Stimulated activated CD4-positive, alpha-beta T cell treated with anti-CD3 and anti-CD28 coated beads, Interleukin-4, amount 100 ng/mL, for 48 hours (primary cell): ENCODE measurements around the gene TTR.

ENCODE experiments used
- DNase-seq, 2 donors: peaks; one replicate each; pipeline ENCODE4 v3.0.0-alpha.2; 2020; ENCODE audit warnings: low read depth in 2 of 2

Gene TTR

DNA sequence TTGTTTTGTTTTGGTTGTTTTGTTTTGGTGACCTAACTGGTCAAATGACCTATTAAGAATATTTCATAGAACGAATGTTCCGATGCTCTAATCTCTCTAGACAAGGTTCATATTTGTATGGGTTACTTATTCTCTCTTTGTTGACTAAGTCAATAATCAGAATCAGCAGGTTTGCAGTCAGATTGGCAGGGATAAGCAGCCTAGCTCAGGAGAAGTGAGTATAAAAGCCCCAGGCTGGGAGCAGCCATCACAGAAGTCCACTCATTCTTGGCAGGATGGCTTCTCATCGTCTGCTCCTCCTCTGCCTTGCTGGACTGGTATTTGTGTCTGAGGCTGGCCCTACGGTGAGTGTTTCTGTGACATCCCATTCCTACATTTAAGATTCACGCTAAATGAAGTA, at the start of gene TTR:
Gene TTR, plus strand, starts transcription at position 250 of the 400 bp plus-strand sequence. Its CDS starts 26 bp downstream, at position 276.
- no peak for DNase-seq

DNA sequence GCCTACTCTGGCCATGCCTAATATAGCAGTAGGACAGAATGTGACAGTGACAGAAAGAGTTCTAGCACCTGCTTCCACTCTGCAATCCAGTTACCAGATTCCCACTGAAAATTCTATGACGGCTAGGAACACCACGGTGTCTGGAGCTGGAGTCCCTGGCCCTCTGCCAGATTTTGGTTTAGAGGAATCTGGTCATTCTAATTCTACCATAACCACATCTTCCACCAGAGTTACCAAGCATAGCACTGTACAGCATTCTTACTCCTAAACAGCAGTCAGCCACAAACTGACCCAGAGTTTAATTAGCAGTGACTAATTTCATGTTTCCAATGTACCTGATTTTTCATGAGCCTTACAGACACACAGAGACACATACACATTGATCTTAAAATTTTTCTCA, 45.2 kb upstream of the TTR start:
- no peak for DNase-seq

DNA sequence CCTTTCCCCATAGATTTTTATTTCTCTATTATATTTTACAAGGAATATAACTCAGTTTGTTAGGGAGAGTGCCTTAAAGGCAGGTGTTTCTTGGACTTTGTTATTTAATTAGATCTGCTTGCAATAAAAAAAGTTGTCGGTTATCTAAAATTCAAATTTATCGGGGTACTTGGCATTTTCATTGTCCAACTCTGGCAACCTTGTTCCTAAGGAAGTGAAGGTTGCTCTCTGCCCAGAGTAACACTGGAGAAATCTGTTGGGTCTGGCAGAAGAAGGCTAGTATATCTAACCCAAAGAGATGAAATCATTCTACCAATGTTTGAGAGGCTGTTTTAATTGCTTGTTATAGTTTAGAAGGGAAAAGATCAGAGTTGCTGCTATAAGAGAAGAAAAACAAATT, 42.8 kb upstream of the TTR start:
- DNase-seq, result no peak

DNA sequence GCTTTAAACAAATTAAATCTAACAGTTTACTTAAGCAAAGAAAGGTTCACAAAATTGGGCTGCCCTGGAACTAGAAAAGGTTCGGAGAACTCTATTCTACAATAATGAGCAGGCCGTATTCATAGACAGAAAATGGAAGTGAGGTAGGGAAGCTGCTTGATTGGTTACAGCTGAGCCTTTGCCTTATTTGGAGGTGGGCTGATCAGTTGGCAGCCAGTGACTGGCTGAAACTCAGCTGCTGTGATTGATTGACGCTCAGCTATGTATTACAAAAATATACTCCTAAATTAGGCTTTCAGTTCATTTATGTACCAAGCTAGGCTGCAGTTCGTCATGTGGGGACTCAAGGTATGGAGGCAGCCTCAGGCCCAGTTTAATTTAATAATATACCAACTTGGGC, 42.3 kb upstream of the TTR start:
- DNase-seq, result no peak

DNA sequence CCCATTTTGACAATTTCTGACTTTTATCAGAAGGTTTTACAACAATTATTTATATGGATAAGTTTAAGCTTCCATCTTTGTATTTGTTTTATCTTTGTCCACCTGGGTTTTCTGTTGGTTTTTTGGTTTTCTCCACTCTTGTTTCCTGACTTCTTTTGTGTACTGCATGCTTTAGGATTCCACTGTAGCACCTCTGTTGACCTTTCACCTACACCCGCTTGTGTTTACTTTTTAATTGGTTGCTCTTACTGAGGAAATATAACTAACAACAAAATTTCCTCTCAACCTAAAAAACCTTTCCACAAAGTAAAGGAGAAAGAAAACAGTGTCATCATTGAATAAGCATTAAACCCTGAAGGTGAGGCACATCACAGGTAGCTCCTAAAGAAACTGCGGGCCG, 39.8 kb upstream of the TTR start:
- no peak for DNase-seq

DNA sequence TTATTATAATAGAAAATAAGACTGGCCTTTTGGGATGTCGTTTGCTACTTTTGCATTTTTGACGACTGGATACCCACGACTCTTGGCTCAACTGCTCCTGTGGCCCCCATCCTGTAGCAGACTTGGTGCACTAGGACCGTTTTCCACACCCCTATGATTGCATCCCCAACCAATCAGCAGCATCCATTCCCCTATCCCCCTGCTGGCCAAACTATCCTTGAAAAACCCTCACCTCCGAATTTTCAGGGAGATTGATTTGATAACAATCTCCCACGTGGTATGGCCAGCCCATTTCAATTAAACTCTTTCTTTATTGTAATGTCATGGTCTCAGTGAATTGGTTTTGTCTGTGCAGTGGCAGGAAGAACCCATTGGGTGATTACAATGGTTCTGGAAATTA, 37.9 kb upstream of the TTR start:
- no peak for DNase-seq

DNA sequence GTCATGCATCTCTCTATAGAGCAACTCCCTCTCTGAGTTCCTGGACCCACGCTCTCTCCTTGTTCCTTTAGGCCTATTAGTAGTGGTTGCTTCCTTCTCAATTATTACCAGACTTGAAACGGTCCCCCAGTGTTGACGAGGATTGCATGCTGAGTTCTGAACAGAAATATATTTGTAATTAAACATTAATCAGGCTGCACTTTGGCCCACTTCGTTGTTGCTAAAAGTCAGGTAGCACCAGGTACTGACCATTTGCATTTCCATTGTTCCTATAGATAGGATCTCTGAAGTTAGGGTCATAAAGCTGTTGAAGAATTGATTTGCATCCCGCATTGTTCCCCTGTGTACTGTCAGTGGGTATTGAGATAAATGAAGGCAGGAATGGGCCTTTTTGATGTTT, 36.9 kb upstream of the TTR start:
- no peak for DNase-seq

DNA sequence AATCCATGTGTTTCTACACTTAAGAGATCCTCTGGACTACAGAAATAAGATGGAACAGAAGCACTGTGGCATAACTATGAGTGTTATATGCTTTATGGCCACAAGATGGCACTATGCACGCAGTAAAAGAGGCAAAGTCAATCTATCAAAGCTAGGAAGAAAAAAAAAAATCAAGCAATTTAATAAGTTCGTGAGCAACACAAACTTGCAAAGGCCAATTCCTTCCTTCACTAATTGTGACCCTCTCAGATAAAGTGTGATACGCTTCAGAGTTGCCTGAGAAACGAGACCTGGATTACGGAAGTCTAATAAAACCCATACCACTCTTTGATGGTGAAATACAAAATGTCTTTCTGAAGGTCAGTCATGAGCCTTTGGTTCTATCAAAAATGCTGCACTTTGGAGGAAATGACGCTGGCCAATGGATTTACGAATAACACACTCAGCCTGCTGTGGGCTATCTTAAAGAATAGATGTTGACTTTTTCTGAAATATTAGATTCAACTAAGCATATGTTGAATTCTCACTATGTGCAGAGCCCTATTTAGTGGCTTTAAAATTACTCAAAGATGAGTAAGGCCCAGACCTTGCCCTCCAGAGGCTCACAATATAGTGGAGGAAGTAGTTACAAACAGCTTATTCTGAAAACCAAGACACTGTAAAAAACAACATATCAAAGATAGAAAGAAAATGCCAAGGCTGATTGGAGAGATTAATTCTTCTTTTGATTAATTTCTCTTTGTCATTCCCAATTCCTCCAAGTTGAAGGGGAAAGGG, 35.5 kb upstream of the TTR start:
- DNase-seq, result peak in 1 of 2 donors; percentile 11

DNA sequence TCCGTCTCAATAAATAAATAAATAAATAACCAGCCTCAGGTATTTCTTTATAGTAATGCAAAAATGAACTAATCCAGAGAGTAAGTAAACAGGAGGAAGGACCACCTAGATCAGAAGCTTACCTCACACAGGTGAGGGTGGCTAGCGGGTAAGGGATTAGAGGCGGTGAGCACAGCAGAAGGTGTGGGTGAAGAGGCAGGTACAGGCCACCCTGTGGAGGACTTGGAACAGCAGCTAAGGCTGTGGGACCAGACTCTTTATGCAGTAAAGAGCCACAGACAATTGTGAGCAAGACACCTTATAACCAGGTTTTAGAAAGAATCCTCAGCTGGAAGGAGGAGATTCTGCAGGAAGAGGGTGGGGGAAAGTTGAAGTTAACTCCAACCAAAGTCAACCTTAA, 34.2 kb upstream of the TTR start:
- DNase-seq, result no peak

DNA sequence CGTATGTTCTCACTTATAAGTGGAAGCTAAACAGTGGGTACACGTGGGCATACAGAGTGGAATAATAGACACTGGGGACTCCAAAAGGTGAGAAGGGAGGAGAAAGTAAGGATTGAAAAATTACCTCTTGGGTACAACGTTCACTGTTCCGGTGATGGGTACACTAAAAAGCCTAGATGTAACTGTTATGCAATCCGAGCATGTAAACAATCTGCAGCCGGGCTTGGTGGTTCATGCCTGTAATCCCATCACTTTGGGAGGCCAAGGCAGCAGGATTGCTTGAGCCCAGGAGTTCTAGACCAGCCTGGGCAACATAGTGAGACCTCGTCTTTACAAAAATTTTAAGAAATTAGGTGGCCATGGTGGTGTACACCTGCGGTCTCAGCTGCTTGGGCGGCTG, 33.1 kb upstream of the TTR start:
- DNase-seq, result no peak

DNA sequence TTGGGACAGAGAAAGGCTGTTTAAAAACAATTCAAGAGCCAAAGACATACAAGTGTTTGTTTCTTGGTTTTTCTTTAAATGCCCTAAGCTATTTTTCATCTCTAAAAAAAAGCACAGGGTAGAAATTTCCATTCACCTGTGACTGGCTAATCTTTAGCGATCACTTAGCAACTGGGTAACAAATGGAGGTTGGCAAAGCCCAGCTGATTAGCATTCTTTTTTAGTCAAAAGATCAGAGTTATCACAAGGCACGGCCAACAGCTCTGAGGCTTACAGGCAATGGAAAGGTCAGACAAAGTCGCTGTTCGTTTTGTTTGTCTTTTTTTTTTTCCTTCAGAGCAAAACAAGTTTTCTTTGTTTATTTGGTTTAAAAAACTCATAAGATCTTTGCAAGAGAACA, 29.0 kb upstream of the TTR start:
- no peak for DNase-seq

DNA sequence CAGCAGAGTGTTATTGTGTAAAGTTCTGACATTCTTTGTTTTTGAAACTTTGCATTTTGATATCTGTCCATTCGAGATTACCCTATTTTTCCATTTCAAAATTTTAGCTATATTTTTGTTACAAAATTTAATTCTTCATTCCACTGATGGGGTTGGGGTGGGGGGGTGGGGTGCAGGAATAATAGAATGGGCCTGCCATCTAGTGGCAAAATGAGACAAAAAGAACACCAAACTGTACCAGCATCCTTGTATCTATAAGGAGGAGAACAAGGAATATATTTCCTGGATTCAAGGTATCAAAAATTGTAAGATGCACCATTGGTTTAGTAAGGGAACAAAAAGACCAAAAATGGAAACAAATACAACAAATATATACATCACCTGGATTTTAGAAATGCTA, 27.9 kb upstream of the TTR start:
- no peak for DNase-seq

DNA sequence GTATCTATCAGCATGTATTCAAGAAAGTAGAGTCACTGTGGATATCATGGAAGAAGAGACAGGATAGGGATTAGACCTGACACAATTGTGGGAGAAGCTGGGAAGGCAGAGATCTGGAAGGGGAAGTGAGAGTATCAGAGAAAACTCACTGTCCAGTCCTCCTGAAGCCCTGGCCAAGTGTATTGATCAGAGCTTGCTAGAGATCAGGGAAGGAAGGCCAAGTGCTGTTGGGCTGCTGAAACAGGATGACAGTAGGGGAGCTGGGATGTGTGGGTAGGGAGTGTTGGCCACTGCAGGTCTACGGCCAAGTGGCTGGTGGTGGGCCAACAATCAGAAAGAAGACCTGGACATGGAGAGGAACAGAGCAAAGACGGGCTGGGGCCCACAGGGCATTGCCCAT, 26.3 kb upstream of the TTR start:
- no peak for DNase-seq

DNA sequence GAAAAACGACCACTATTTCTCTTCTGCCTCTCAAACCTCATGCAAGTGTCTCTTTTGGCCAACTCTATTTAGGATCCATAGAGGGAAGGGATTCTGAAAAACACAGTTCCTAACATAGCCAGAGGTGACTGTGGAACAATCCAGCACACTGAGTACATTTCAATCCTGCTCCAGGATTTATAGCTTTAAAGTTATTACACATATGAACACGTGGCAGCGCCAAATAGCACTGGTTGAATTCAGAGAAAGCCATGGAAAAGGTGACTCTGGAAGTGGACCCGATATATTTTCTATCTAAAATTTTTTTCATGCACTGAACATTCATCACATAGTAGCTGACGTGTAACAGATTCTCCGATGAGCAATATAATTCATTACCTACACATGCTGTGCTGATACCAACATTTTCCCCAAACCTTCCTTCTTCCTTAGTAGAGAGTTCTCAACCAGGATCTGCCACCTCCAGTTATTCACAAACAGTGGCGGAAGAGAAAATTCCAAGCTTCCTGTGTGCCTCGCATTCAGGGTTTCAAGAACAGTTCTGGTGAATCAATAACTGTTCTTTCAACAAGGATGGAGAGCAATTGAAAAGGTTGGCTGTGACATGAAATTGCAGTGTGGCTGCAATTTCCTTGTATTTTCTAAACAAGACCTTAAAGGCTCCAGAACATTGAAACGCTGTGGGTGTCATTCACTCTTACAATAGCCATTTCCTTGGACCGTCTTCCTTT, 25.7 kb upstream of the TTR start:
- DNase-seq, result no peak

DNA sequence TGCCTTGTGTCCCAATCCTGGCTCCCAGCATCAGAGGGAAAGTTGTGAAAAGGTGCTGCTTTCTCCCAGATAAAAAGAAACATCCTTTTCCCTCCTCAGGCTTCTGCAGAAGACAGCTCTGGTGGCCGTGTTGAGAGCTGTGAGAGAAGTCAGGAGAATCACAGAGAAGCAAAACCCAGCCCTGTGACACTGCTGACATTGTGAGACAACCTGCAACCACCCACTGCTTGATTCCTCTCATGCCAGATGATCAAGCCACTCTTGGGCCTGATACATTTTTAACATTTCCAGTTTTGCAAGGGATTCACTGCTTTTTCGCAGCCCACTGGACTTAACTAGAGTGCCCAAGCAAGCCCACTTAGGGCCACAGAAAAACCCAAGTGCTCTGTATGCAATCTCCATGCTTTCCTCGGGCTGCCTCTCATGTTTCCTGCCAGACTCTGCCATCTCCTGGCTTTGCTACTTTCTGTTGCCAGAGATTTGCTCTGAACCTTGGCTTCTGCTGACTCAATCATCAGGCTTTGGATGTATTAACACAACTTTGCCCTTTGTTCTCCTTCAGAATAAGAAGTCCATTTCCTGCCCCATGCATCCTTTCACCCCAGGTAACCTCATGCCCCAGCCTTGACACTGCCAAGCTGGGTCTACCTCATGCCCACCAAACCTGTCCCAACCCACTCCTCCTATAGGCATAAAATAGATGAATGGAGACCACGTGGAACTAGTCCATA, 24.9 kb upstream of the TTR start:
- DNase-seq, result no peak

DNA sequence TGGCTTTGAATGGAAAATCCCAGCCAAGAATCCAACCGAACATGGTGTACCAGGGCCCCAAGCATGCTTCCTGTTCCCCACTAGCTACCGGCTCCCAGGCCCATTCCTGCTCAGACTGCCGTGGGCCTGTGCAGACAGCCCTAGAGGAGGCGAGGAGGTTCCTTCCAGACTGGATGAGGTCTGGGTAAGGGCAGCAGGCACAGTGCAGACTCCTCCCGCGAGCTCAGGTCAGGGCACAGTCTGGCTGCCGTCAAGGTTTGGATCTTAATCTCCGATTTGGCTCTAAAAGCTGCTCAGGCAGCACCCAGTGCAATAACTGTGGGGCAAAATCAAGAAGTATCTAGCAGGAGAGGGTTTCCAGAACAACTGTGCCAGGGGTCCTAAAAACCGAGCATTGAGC, 19.3 kb upstream of the TTR start:
- no peak for DNase-seq

DNA sequence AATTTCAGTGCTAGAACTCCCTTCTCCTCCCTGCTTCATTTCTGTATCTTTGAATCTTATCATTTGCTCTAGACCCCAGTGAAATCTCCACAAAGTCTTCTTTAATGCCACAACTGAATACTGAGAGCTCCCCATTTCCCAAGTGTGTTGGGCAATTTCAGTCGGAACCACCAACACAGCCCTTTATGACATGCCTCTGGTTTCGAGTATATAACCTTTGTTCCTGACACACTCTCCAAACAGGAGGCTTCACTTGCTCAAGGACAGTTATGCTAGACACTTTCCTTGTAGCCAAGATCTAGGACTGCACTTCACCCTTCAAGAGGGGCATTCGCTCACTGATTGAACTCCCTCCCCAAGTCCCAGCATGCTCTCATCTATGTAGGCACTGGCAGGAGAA, 18.6 kb upstream of the TTR start:
- DNase-seq, result no peak

DNA sequence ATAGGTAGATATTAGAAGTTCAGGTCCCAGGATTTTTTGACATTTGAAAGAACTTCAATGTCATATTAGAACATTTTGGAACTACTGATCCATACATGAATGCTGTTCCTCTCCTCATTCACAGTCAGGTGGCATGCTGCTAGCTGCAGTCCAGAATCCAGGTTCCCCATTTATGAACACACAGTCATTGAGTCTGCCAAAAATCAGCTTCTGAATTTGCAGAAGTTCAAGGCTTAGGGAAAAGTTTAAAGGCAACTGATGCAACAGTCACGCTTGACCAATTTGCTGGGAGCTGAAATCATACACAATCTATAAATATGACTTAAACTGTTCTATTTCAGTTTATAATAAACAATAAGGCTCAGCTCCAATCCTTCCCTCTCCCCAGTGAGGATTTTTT, 17.3 kb upstream of the TTR start:
- no peak for DNase-seq

DNA sequence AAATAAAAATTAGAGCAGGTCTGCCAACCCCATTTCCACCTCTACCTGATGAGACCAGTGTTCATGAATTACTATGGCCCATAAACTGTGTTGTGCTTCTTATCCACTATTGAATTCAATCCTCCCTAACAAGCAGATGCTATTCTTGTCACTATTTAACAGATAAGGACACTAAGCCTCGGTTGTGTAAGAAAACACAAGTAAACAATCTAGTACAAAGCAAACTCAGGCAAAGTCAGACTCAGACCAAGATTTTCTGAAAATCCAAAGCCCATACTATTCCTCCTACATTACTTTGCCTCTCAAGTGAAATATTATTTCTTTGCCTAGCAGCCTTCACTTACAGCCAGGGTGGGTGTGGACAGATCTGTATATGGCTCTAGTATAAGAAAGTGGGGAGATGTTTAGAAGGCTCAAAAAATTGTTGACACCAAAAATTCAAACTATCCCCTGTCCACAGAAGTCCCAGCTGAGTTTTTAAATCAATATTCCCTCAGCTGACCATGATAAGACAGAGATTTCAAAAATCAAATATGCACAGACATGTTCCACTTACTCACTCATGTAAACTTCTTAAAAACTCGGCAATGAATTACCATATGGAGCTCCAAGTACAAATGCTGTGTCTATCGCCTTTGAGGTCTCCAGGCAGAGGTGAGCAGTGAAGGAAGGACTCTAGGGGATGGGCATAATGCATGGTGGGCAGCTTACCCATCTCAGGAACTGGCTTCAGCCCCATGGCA, 16.0 kb upstream of the TTR start:
- DNase-seq, result no peak

DNA sequence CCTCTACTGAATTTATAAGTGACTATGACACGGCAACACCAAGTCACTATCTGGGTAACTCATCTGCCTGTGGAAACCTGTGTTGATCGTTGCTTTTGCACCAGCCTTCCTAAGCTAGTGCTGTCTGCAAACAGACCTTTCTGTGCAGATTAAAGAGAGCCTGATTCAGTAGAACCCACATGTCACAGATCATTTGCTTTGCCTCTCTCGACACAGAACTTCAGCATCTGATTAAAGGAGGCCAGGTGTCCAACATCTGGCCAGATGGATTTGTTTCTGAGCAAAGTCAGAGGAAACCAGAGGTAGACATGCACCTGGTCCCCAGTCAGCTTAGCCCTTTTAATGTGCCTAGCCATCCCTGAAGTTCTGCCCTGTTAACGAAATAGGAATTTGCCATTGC, 15.0 kb upstream of the TTR start:
- no peak for DNase-seq

DNA sequence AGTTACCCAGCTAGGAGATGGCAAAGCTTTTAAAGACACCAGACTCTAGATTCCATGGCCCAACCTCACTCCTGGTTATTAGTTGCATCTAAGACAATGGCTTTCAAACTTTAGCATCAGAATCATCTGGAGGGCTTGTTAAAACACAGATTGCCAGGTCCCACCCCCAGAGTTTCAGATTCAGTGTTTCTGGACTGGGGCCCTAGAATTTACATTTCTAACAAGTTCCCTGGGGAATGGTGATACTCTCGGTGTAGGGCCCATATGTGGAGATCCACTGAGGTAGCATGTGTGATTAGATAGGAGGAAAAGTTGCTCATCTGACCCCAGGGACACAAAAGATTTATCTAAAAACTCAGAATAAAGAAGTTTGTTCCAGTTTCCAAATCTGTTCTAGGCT, 14.5 kb upstream of the TTR start:
- DNase-seq, result no peak

DNA sequence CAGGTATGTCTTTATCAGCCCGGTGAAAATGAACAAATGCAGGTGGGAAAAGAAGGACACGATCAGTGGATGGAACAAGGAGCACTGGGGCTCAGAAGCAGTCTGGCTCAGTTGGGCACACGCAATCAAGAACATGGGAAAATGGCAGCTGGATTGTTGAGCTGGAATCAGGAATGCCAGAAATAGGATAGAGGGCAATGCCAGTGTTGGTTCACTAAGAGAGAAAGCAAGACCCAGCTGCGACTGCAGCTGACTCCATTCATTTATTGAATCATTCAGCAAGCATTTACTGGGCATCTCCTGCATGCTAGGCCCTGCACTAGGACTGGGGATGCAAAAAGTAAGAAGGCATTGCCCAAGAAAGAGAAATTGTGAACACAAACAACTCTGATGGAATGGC, 13.6 kb upstream of the TTR start:
- no peak for DNase-seq
